ENCODE data around the gene MYPOP. TPM values are rescaled to one million over a fixed set of nuclear protein-coding genes. Genes with fewer than 3 reads are reported as not detected.

MYPOP gene
- total and polyA plus RNA-seq, 2 of the 13 experiments (the other 11 are each of a cell fraction or from before 2014, with no cell fraction given), result 2.3 to 2.7 TPM

DNA sequence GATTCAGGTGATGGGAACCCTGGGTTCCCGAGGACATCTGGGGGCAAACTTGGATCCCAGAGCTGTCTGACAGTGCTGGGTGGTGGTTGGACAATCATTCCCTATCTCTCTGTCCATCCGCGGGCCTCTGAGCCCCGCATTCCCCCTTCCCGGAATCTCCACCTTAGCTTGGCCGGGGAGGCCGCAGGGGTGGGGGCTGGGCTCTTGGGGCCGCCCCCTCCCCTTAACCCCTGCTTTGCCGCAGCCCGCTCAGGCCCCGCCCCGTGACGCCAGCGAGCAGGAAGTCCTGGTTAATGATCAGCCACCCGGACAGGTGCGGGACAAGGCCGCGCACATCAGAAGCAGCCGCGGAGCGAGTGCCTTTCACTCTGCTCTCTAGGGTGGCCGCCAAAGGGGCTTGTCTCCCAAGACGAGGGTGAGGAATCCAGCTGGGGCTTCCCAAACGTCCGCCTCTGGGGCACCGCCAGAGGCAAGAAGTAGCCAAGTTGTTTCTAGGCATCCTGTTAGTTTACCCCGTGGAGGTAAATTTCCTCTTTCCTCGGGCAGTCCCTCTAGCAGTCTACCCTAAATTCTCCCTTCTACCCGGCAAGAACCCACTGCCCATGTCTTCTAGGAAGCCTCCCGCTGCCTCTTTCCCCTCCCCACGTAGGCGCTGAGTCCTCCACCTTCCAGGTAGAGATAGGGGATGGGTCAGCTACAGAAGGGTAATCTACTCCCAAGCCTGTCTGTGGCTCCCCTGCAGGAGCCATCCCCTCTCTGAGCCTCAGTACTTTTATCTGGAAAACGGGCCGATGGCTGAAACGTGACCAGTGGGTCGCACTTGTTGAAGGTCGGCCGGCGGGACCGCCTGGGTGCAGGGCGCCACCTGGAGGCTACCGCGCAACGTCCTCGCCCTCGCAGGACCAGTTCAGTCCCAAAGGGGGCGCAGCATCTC is 19.5 kb downstream of the MYPOP start (continued):
- TF ChIP-seq, protein P1, sequence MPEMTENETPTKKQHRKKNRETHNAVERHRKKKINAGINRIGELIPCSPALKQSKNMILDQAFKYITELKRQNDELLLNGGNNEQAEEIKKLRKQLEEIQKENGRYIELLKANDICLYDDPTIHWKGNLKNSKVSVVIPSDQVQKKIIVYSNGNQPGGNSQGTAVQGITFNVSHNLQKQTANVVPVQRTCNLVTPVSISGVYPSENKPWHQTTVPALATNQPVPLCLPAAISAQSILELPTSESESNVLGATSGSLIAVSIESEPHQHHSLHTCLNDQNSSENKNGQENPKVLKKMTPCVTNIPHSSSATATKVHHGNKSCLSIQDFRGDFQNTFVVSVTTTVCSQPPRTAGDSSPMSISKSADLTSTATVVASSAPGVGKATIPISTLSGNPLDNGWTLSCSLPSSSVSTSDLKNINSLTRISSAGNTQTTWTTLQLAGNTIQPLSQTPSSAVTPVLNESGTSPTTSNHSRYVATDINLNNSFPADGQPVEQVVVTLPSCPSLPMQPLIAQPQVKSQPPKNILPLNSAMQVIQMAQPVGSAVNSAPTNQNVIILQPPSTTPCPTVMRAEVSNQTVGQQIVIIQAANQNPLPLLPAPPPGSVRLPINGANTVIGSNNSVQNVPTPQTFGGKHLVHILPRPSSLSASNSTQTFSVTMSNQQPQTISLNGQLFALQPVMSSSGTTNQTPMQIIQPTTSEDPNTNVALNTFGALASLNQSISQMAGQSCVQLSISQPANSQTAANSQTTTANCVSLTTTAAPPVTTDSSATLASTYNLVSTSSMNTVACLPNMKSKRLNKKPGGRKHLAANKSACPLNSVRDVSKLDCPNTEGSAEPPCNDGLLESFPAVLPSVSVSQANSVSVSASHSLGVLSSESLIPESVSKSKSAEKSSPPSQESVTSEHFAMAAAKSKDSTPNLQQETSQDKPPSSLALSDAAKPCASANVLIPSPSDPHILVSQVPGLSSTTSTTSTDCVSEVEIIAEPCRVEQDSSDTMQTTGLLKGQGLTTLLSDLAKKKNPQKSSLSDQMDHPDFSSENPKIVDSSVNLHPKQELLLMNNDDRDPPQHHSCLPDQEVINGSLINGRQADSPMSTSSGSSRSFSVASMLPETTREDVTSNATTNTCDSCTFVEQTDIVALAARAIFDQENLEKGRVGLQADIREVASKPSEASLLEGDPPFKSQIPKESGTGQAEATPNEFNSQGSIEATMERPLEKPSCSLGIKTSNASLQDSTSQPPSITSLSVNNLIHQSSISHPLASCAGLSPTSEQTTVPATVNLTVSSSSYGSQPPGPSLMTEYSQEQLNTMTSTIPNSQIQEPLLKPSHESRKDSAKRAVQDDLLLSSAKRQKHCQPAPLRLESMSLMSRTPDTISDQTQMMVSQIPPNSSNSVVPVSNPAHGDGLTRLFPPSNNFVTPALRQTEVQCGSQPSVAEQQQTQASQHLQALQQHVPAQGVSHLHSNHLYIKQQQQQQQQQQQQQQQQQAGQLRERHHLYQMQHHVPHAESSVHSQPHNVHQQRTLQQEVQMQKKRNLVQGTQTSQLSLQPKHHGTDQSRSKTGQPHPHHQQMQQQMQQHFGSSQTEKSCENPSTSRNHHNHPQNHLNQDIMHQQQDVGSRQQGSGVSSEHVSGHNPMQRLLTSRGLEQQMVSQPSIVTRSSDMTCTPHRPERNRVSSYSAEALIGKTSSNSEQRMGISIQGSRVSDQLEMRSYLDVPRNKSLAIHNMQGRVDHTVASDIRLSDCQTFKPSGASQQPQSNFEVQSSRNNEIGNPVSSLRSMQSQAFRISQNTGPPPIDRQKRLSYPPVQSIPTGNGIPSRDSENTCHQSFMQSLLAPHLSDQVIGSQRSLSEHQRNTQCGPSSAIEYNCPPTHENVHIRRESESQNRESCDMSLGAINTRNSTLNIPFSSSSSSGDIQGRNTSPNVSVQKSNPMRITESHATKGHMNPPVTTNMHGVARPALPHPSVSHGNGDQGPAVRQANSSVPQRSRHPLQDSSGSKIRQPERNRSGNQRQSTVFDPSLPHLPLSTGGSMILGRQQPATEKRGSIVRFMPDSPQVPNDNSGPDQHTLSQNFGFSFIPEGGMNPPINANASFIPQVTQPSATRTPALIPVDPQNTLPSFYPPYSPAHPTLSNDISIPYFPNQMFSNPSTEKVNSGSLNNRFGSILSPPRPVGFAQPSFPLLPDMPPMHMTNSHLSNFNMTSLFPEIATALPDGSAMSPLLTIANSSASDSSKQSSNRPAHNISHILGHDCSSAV (CRISPR knock-in tag; IDR thresholded peaks at IDR 0.05; ENCODE audit: borderline replicate concordance), result peak; percentile 77; the same call in 1 of the 2 replicates
- TF ChIP-seq, protein P2, sequence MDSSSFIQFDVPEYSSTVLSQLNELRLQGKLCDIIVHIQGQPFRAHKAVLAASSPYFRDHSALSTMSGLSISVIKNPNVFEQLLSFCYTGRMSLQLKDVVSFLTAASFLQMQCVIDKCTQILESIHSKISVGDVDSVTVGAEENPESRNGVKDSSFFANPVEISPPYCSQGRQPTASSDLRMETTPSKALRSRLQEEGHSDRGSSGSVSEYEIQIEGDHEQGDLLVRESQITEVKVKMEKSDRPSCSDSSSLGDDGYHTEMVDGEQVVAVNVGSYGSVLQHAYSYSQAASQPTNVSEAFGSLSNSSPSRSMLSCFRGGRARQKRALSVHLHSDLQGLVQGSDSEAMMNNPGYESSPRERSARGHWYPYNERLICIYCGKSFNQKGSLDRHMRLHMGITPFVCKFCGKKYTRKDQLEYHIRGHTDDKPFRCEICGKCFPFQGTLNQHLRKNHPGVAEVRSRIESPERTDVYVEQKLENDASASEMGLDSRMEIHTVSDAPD (CRISPR knock-in tag; IDR thresholded peaks at IDR 0.05), result no peak
- TF ChIP-seq ZNF12 (CRISPR knock-in tag; IDR thresholded peaks at IDR 0.05), result peak; percentile 63; the same call in 1 of the 2 replicates
- TF ChIP-seq, protein P3, sequence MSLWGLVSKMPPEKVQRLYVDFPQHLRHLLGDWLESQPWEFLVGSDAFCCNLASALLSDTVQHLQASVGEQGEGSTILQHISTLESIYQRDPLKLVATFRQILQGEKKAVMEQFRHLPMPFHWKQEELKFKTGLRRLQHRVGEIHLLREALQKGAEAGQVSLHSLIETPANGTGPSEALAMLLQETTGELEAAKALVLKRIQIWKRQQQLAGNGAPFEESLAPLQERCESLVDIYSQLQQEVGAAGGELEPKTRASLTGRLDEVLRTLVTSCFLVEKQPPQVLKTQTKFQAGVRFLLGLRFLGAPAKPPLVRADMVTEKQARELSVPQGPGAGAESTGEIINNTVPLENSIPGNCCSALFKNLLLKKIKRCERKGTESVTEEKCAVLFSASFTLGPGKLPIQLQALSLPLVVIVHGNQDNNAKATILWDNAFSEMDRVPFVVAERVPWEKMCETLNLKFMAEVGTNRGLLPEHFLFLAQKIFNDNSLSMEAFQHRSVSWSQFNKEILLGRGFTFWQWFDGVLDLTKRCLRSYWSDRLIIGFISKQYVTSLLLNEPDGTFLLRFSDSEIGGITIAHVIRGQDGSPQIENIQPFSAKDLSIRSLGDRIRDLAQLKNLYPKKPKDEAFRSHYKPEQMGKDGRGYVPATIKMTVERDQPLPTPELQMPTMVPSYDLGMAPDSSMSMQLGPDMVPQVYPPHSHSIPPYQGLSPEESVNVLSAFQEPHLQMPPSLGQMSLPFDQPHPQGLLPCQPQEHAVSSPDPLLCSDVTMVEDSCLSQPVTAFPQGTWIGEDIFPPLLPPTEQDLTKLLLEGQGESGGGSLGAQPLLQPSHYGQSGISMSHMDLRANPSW (CRISPR knock-in tag; IDR thresholded peaks at IDR 0.05; ENCODE audit: borderline replicate concordance), result peak; percentile 98; the same call in 1 of the 2 replicates
- TF ChIP-seq, protein P4, sequence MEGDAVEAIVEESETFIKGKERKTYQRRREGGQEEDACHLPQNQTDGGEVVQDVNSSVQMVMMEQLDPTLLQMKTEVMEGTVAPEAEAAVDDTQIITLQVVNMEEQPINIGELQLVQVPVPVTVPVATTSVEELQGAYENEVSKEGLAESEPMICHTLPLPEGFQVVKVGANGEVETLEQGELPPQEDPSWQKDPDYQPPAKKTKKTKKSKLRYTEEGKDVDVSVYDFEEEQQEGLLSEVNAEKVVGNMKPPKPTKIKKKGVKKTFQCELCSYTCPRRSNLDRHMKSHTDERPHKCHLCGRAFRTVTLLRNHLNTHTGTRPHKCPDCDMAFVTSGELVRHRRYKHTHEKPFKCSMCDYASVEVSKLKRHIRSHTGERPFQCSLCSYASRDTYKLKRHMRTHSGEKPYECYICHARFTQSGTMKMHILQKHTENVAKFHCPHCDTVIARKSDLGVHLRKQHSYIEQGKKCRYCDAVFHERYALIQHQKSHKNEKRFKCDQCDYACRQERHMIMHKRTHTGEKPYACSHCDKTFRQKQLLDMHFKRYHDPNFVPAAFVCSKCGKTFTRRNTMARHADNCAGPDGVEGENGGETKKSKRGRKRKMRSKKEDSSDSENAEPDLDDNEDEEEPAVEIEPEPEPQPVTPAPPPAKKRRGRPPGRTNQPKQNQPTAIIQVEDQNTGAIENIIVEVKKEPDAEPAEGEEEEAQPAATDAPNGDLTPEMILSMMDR (CRISPR knock-in tag; IDR thresholded peaks at IDR 0.05), result peak; percentile 97
- TF ChIP-seq NFRKB (IDR thresholded peaks at IDR 0.05), result no peak
- no peak; the same call in 1 of the 2 replicates for TF ChIP-seq HNRNPL (IDR thresholded peaks at IDR 0.05; ENCODE audit: low read depth, low read length)
- no peak; the same call in 1 of the 2 replicates for TF ChIP-seq ZNF552 (CRISPR knock-in tag; IDR thresholded peaks at IDR 0.05; ENCODE audit: borderline replicate concordance)
- TF ChIP-seq, protein P5, sequence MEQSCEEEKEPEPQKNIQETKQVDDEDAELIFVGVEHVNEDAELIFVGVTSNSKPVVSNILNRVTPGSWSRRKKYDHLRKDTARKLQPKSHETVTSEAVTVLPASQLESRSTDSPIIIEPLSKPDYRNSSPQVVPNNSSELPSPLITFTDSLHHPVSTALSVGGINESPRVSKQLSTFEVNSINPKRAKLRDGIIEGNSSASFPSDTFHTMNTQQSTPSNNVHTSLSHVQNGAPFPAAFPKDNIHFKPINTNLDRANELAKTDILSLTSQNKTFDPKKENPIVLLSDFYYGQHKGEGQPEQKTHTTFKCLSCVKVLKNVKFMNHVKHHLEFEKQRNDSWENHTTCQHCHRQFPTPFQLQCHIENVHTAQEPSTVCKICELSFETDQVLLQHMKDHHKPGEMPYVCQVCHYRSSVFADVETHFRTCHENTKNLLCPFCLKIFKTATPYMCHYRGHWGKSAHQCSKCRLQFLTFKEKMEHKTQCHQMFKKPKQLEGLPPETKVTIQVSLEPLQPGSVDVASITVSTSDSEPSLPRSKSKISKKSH (CRISPR knock-in tag; IDR thresholded peaks at IDR 0.05; ENCODE audit: borderline replicate concordance), result no peak; the same call in 1 of the 2 replicates
- TF ChIP-seq ZNF781 (CRISPR knock-in tag; IDR thresholded peaks at IDR 0.05; ENCODE audit: borderline replicate concordance, not compliant biosample characterization), result peak; percentile 90
